Epithelial cell of proximal tubule (primary cell): ENCODE data around the gene MAP3K15. TPM values are rescaled to one million over a fixed set of nuclear protein-coding genes. Genes with fewer than 3 reads are reported as not detected.

ENCODE experiments used
- DNase-seq: peaks from one replicate; pipeline ENCODE4 v3.0.0-alpha.2; 2011; ENCODE audit warnings: low read depth
- H3K4me3 ChIP-seq: 2 replicates; pipeline ENCODE4 v1.5.1; 2011; ENCODE audit warnings: low read depth, mild to moderate bottlenecking, low read length
- total RNA-seq: library from RNA; depleted of rRNA; stranded (reverse); fragments of >200 nt; gene quantifications from 2 replicates; pipeline ENCODE4 v1.2.3, GENCODE V29; 2015
- TF ChIP-seq, protein P1 (sequence below): conservative IDR thresholded peaks from 2 replicates; pipeline ENCODE4 v1.5.1; 2012; ENCODE audit warnings: low read depth, mild to moderate bottlenecking, low read length

The MAP3K15 gene
- total RNA-seq, 1 donor from 2014 or later: 6.1 TPM

DNA sequence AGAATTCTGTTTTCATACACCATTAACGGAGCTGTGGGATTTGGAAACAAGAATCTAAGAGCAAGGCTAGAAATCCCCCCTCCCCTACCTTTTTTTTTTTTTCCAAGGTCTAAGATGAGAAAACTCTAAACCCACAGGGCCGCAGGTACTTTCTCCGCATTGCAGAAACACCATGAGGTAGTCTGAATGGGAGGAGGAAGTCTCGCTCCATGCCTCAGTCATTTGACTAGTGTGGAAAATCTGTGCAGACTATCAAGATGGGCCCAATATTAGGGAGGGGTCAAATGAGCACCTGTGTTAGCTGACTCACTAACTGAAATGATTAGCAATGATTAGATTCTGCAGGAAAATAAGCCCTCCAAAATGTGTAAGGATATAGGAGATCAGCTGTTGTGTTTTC lies 40.9 kb upstream of the MAP3K15 start:
- TF ChIP-seq, protein P1, sequence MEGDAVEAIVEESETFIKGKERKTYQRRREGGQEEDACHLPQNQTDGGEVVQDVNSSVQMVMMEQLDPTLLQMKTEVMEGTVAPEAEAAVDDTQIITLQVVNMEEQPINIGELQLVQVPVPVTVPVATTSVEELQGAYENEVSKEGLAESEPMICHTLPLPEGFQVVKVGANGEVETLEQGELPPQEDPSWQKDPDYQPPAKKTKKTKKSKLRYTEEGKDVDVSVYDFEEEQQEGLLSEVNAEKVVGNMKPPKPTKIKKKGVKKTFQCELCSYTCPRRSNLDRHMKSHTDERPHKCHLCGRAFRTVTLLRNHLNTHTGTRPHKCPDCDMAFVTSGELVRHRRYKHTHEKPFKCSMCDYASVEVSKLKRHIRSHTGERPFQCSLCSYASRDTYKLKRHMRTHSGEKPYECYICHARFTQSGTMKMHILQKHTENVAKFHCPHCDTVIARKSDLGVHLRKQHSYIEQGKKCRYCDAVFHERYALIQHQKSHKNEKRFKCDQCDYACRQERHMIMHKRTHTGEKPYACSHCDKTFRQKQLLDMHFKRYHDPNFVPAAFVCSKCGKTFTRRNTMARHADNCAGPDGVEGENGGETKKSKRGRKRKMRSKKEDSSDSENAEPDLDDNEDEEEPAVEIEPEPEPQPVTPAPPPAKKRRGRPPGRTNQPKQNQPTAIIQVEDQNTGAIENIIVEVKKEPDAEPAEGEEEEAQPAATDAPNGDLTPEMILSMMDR: no peak
- DNase-seq: no peak
- no peak overlapping the region for H3K4me3 ChIP-seq

DNA sequence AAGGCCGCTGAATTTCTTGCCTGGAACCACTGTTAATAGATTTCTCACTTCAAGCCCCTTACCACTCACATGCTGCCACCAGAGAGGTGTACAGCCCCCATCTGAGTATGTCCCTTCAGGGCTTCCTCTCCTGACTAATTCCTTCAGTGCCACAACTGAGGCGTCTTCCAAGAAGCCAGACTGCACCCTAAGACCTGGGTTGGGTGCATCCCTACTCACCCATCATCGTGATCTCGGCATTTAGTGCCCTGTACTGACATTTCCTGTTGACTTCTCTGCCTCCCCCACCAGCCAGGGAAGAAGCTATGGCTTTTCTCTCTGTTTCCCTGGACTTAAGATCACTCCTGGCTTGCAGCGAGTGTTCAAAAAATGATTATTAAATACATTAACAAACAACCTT lies 40.4 kb upstream of the MAP3K15 start:
- H3K4me3 ChIP-seq: no peak overlapping the region
- no peak for DNase-seq
- TF ChIP-seq, protein P1: no peak

DNA sequence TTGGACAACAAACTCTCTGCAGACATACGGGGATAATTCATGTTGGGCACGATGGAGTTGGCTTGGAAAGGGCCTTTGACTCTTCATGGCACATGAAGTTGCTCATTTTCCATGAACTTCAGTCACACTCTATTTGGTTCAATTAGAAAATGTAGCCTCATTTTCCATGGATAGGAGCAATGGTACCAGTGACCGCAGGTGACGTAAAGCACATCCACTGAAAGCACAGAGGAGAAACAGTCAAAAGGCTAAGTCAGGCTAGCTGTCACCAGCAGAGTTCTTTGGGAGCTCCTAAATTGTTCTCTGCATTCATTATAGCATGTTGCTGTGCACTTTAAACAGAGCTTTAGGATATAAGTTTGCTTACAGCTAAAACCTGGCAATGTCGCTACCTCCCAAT lies 39.9 kb upstream of the MAP3K15 start:
- TF ChIP-seq, protein P1: no peak
- H3K4me3 ChIP-seq: no peak overlapping the region
- DNase-seq: no peak

DNA sequence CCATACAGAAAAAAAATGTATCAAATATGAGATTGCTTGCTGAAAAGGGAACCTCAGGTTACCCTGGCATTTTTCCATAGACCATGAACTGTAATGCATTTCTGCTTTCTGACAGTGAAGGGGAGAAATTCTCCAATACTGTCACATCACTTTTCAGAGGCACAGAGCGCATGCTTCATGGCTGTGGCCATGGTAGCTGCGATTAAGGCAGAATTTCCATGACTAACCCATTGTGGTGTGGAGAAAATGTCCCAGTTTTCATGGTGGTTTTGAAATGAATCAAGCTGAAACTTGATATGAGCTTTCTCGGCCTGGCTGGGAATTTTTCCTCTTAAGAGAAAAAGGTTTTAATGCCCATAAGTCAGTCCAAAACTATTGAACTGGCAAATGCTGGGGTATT lies 39.5 kb upstream of the MAP3K15 start:
- DNase-seq: no peak
- H3K4me3 ChIP-seq: no peak overlapping the region
- TF ChIP-seq, protein P1: no peak

DNA sequence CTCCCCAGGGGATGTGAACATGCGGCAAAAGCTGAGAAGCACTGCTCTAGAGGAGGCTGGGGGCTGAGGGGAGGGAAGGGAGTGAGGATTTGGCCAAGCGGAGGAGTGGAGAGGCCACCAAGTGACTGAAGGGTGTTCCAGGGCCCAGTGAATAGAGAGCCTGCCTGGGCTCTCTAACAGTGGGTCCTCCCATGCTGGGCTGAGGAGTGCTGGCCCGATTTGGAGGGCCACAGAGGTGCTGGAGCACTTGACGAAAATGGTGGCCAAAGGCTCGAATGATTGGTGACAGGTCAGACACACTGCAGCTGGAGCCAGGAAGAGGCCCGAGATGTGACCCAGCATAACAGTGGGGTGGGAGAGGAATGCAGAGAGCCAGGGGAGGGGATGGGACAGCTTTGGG lies 37.5 kb upstream of the MAP3K15 start:
- H3K4me3 ChIP-seq: no peak overlapping the region
- DNase-seq: no peak
- TF ChIP-seq, protein P1: no peak

DNA sequence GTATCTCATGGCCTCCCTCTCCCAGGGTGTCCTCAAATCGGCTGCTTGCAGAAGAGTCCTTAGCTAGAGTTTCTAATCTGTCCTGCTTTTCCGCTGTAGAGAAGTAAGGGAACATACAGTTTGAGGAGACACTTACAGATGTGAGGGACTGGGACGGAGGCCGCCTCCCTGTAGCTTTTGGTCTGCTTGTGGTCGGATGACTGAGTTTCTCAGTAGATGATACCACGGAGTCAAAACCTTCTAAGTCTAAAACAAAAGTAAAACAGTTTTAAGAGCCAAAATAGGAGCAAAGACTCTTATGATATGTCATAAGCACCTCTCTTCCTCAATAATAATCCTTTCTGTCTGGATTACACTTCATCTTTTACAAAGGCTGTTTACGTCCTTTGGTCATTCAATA lies 34.5 kb upstream of the MAP3K15 start:
- DNase-seq: no peak
- no peak overlapping the region for H3K4me3 ChIP-seq
- TF ChIP-seq, protein P1: no peak

DNA sequence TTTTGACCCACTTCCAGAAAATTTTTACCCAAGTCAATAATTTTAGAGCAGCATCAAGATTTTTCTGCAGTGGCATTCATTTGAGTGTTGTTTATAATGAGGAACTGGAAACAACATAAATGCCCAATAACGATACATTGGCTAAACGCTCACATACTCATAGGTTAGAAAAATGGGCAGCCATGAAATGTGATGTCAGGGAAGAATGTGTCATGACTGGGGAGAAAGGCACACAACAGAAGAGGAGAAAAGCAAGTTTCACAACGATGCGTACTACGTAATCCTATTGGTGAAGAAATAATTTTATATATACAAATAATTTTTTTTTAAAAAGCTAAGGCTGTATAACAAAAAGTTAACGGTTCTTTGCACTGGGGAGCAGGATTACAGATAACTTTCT lies 33.6 kb upstream of the MAP3K15 start:
- TF ChIP-seq, protein P1: no peak
- no peak for DNase-seq
- H3K4me3 ChIP-seq: no peak overlapping the region
